GM12878 (cell line): ENCODE data around the gene ABCC5. TPM values are rescaled to one million over a fixed set of nuclear protein-coding genes. Genes with fewer than 3 reads are reported as not detected.

Experiments
- ASH2L ChIP-seq: fragments of 300-600, 200-600 bp; sonication (generic); IDR thresholded peaks from 2 replicates; pipeline ENCODE4 v1.6.1; 2017; ENCODE audit warnings: low read depth, mild to moderate bottlenecking, borderline replicate concordance
- ATF7 ChIP-seq: fragments of 450-650 bp; IDR thresholded peaks from 2 replicates; pipeline ENCODE4 v1.6.1; 2016; ENCODE audit warnings: low read depth, mild to moderate bottlenecking
- BCL11A ChIP-seq: IDR thresholded peaks from 2 replicates; pipeline ENCODE4 v1.6.1; 2011; ENCODE audit warnings: low read depth, low read length
- BCL3 ChIP-seq: IDR thresholded peaks from 2 replicates; pipeline ENCODE4 v1.6.1; 2011; ENCODE audit warnings: borderline replicate concordance, low read depth, mild to moderate bottlenecking, moderate library complexity, low read length; ENCODE audit not compliant: insufficient read depth, poor library complexity, severe bottlenecking
- BHLHE40 ChIP-seq, 2 experiments: fragments of 450-650 bp in 1 of 2; IDR thresholded peaks; 2 replicates each; pipeline ENCODE4 v1.6.1; 2011 to 2017; ENCODE audit warnings: low read depth in 2 of 2, borderline replicate concordance in 1 of 2, improper control_type of control experiment in 1 of 2, low read length in 1 of 2, mild to moderate bottlenecking in 1 of 2
- DPF2 ChIP-seq: fragments of 450-650 bp; IDR thresholded peaks from 2 replicates; pipeline ENCODE4 v1.6.1; 2017; ENCODE audit warnings: mild to moderate bottlenecking
- EED ChIP-seq: sonication (generic); IDR thresholded peaks from 2 replicates; pipeline ENCODE4 v1.6.1; 2016; ENCODE audit warnings: antibody characterized with exemption, low read depth
- EGR1 ChIP-seq, 2 experiments: IDR thresholded peaks; 1 replicate in 1 of 2; 2 replicates in 1 of 2; pipeline ENCODE4 v1.6.1; 2011 to 2012; ENCODE audit warnings: low read depth in 2 of 2, low read length in 2 of 2, borderline replicate concordance in 1 of 2, mild to moderate bottlenecking in 1 of 2, moderate library complexity in 1 of 2
- EZH2 ChIP-seq: IDR thresholded peaks from 2 replicates; pipeline ENCODE4 v1.6.1; 2012; ENCODE audit warnings: low read depth, mild to moderate bottlenecking, control low read depth, inconsistent platforms, low read length, borderline replicate concordance; ENCODE audit not compliant: control insufficient read depth
- IRF4 ChIP-seq: IDR thresholded peaks from 2 replicates; pipeline ENCODE4 v1.6.1; 2011; ENCODE audit warnings: low read depth, low read length
- MYB ChIP-seq: fragments of 150-350 bp; IDR thresholded peaks from 2 replicates; pipeline ENCODE4 v1.6.1; 2014; ENCODE audit warnings: mild to moderate bottlenecking, low read depth, low read length, borderline replicate concordance
- NR2F1 ChIP-seq: fragments of 450-650 bp; conservative IDR thresholded peaks from 2 replicates; pipeline ENCODE4 v1.6.1; 2017; ENCODE audit warnings: mild to moderate bottlenecking
- PAX5 ChIP-seq: IDR thresholded peaks from 2 replicates; pipeline ENCODE4 v1.6.1; 2011; ENCODE audit warnings: low read depth, low read length, borderline replicate concordance
- POLR2AphosphoS2 ChIP-seq: IDR thresholded peaks from 2 replicates; pipeline ENCODE4 v1.6.1; 2011; ENCODE audit warnings: low read depth, mild to moderate bottlenecking, low read length, improper control_type of control experiment, moderate library complexity
- SREBF1 ChIP-seq: IDR thresholded peaks from 2 replicates; pipeline ENCODE4 v1.6.1; 2012; ENCODE audit warnings: mild to moderate bottlenecking, low read length
- TBL1XR1 ChIP-seq: IDR thresholded peaks from 2 replicates; pipeline ENCODE4 v1.6.1; 2012; ENCODE audit warnings: low read depth, low read length, improper control_type of control experiment
- YY1 ChIP-seq: IDR thresholded peaks from 2 replicates; pipeline ENCODE4 v1.6.1; 2011; ENCODE audit warnings: low read depth, mild to moderate bottlenecking, low read length
- ZNF217 ChIP-seq: fragments of 450-650 bp; IDR thresholded peaks from 2 replicates; pipeline ENCODE4 v1.6.1; 2017; ENCODE audit warnings: antibody characterized with exemption, mild to moderate bottlenecking
- ZNF592 ChIP-seq: fragments of 450-650 bp; IDR thresholded peaks from 2 replicates; pipeline ENCODE4 v1.6.1; 2017; ENCODE audit warnings: mild to moderate bottlenecking, moderate library complexity
- ZSCAN29 ChIP-seq: fragments of 450-650 bp; IDR thresholded peaks from 2 replicates; pipeline ENCODE4 v1.6.1; 2017; ENCODE audit warnings: mild to moderate bottlenecking, moderate library complexity
- polyA plus RNA-seq, 11 experiments: library from polyadenylated mRNA; depleted of rRNA in 4 of 11; unstranded in 6 of 11; stranded (reverse) in 5 of 11; fragments of >200 nt; fragmentation: Nextera tagmentation in 4 of 11; fragmentation: Illumina TruSeq in 1 of 11; extraction: Ambion mirVana in 4 of 11; extraction: Trizol in 1 of 11; gene quantifications; 1 replicate in 1 of 11; 2 replicates in 10 of 11; pipeline versions ENCODE4 v1.2.1 to v1.2.3, GENCODE V29; 2011 to 2016; ENCODE audit warnings: inconsistent platforms in 2 of 11, missing spikeins in 2 of 11, low read depth in 1 of 11
- total RNA-seq, 4 experiments: library from RNA; depleted of rRNA in 3 of 4; stranded (reverse); fragments of >200 nt in 3 of 4; fragmentation: Illumina TruSeq in 1 of 4; extraction: Trizol in 1 of 4; gene quantifications; 2 replicates each; pipeline versions ENCODE4 v1.2.1 to v1.2.3, GENCODE V29; 2013 to 2021
- TF ChIP-seq, protein P1 (sequence below): fragments of 450-650 bp; IDR thresholded peaks from 2 replicates; pipeline ENCODE4 v1.6.1; 2017; ENCODE audit warnings: antibody characterized with exemption, mild to moderate bottlenecking, moderate library complexity

The ABCC5 gene
- total and polyA plus RNA-seq, 10 of the 15 experiments (the other 5 are each of a cell fraction or from before 2014, with no cell fraction given) = 6.0 to 17.8 (median 9.7) TPM

DNA sequence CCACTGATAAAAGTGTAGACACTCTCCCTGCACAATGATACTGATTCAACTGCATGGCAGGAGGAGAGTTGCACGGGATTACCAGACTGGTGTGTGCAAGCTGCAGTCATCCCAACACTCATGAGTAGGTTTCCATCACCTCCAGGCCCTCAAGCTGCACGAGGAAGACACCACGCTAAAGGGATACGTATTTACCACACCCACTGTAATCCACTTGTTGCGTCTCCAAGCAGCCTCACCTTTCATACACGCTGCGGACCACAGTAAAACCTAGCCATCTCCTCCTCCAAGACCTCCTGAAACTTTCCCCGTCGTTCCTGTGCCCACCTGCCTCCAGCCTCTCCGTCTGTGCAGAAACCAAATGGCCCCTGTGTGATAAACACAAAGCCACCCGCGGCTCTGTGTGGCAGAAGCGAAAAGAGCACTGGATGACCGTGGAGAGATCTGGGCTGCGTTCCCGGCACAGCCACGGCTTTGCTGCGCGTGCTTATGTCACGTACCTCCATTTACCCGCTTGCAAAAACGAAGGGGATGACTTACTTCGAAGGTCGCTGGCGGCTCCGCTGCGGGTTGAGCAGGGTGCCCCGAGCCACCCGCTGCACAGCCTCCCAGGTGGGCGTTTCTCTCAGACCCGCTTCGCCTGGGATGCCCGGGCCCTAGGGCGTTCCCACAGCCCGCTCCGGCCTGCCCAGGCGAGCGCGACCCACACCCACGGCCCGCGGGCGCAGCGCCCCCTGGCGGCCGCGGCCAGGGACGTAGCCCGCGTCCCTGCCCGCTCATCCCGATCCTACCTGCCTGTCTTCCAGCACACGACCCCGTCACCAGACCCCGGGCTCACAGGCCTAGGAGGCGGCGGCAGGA, 643 bp downstream of the ABCC5 start (continued):
- TF ChIP-seq, protein P1, sequence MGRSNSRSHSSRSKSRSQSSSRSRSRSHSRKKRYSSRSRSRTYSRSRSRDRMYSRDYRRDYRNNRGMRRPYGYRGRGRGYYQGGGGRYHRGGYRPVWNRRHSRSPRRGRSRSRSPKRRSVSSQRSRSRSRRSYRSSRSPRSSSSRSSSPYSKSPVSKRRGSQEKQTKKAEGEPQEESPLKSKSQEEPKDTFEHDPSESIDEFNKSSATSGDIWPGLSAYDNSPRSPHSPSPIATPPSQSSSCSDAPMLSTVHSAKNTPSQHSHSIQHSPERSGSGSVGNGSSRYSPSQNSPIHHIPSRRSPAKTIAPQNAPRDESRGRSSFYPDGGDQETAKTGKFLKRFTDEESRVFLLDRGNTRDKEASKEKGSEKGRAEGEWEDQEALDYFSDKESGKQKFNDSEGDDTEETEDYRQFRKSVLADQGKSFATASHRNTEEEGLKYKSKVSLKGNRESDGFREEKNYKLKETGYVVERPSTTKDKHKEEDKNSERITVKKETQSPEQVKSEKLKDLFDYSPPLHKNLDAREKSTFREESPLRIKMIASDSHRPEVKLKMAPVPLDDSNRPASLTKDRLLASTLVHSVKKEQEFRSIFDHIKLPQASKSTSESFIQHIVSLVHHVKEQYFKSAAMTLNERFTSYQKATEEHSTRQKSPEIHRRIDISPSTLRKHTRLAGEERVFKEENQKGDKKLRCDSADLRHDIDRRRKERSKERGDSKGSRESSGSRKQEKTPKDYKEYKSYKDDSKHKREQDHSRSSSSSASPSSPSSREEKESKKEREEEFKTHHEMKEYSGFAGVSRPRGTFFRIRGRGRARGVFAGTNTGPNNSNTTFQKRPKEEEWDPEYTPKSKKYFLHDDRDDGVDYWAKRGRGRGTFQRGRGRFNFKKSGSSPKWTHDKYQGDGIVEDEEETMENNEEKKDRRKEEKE = 0 out of 2 replicates have a peak, but pooled peaks have one; percentile 18
- TF ChIP-seq BHLHE40 (IDR thresholded peaks at IDR 0.05; ENCODE audit: borderline replicate concordance in 1 of 2, low read depth in 2 of 2, low read length in 1 of 2) = peak in 1 of 2 experiments; percentile 57; a peak in 1 of 4 replicates
- TF ChIP-seq ATF7 = no peak
- peak; percentile 73; the same call in 1 of the 2 replicates for TF ChIP-seq ZSCAN29
- TF ChIP-seq SREBF1 = no peak
- no peak for TF ChIP-seq ASH2L
- no peak for TF ChIP-seq BCL3
- peak in 1 of 2 experiments; percentile 46; a peak in 1 of 3 replicates for TF ChIP-seq EGR1 (IDR thresholded peaks at IDR 0.05; ENCODE audit: borderline replicate concordance in 1 of 2, low read depth in 2 of 2, low read length in 2 of 2)
- 0 out of 2 replicates have a peak, but pooled peaks have one; percentile 75 for TF ChIP-seq ZNF217
- TF ChIP-seq TBL1XR1 = no peak
- peak; percentile 72 for TF ChIP-seq DPF2
- TF ChIP-seq EED = no peak; the same call in 1 of the 2 replicates
- TF ChIP-seq POLR2AphosphoS2 = no peak
- TF ChIP-seq IRF4 = no peak
- TF ChIP-seq ZNF592 = peak; percentile 83
- peak; percentile 48 for TF ChIP-seq NR2F1
- no peak for TF ChIP-seq EZH2
- no peak for TF ChIP-seq BCL11A
- TF ChIP-seq MYB = peak; percentile 9; the same call in 1 of the 2 replicates
- TF ChIP-seq YY1 = peak; percentile 61; the same call in 1 of the 2 replicates
- TF ChIP-seq PAX5 = peak; percentile 73; the same call in 1 of the 2 replicates
